SIG-M5 treated with dmso at 0.1 percent for 504 hours (cell line): ENCODE measurements around the gene ZDHHC21.

Source experiments
- DNase-seq: peaks from one replicate; lab custom pipeline; 2025; ENCODE audit not compliant: unreplicated experiment; lab: John Stamatoyannopoulos, UW

Gene ZDHHC21

GRCh38 chr9:14618836-14619420, 74.3 kb downstream of the ZDHHC21 start:
- no peak for DNase-seq

GRCh38 chr9:14616188-14616982, 76.8 kb downstream of the ZDHHC21 start:
- DNase-seq: peak; percentile 40

GRCh38 chr9:14608540-14608939, 84.7 kb downstream of the ZDHHC21 start:
- DNase-seq: no peak

GRCh38 chr9:14597171-14597799, 95.9 kb downstream of the ZDHHC21 start:
- no peak for DNase-seq

GRCh38 chr9:14593406-14593805, 99.8 kb downstream of the ZDHHC21 start:
- DNase-seq: no peak

GRCh38 chr9:14591411-14591810, 101.8 kb downstream of the ZDHHC21 start:
- DNase-seq: no peak

GRCh38 chr9:14585730-14586473, 107.3 kb downstream of the ZDHHC21 start:
- DNase-seq: no peak

GRCh38 chr9:14584571-14584970, 108.7 kb downstream of the ZDHHC21 start:
- no peak for DNase-seq

- DNase-seq: no peak
Measured at GRCh38 chr9:14578030-14578429, 115.2 kb downstream of the ZDHHC21 start.

GRCh38 chr9:14574173-14574572, 119.1 kb downstream of the ZDHHC21 start:
- no peak for DNase-seq

- DNase-seq: no peak
Measured at GRCh38 chr9:14573319-14573718, 119.9 kb downstream of the ZDHHC21 start.

- DNase-seq: no peak
Measured at GRCh38 chr9:14565352-14566016, 127.7 kb downstream of the ZDHHC21 start.

- DNase-seq: no peak
Measured at GRCh38 chr9:14563902-14564624, 129.2 kb downstream of the ZDHHC21 start.

- no peak for DNase-seq
Measured at GRCh38 chr9:14561929-14562405, 131.3 kb downstream of the ZDHHC21 start.
